GM19372 (cell line): Measurements from ENCODE around the gene MYO6.

ENCODE experiments used
- ATAC-seq: cut with Tn5 transposase; IDR thresholded peaks from one replicate; pipeline ENCODE4 v1.9.1; 2021; ENCODE audit warnings: mild to moderate bottlenecking, low read depth, moderate library complexity; ENCODE audit not compliant: unreplicated experiment

MYO6 gene

GRCh38 chr6:75819776-75820487 lies 70.9 kb downstream of the MYO6 start:
- no peak for ATAC-seq

- peak; percentile 86 for ATAC-seq
Measured at GRCh38 chr6:75824160-75824559, 75.1 kb downstream of the MYO6 start.

GRCh38 chr6:75827163-75827562 lies 78.1 kb downstream of the MYO6 start:
- ATAC-seq = no peak

- peak; percentile 58 for ATAC-seq
Measured at GRCh38 chr6:75830959-75831885, 82.2 kb downstream of the MYO6 start.

GRCh38 chr6:75834447-75834846 lies 85.4 kb downstream of the MYO6 start:
- ATAC-seq = no peak

GRCh38 chr6:75842191-75842590 lies 93.2 kb downstream of the MYO6 start:
- no peak for ATAC-seq

- ATAC-seq = no peak
Measured at GRCh38 chr6:75842732-75843131, 93.7 kb downstream of the MYO6 start.

GRCh38 chr6:75843396-75843795 lies 94.4 kb downstream of the MYO6 start:
- no peak for ATAC-seq

- no peak for ATAC-seq
Measured at GRCh38 chr6:75848274-75848673, 99.2 kb downstream of the MYO6 start.

- ATAC-seq = no peak
Measured at GRCh38 chr6:75849329-75850025, 100.4 kb downstream of the MYO6 start.

GRCh38 chr6:75850026-75850833 lies 101.2 kb downstream of the MYO6 start:
- no peak for ATAC-seq

- no peak for ATAC-seq
Measured at GRCh38 chr6:75852721-75853120, 103.7 kb downstream of the MYO6 start.

GRCh38 chr6:75853806-75854205 lies 104.8 kb downstream of the MYO6 start:
- no peak for ATAC-seq

- ATAC-seq = no peak
Measured at GRCh38 chr6:75855052-75855451, 106.0 kb downstream of the MYO6 start.

- ATAC-seq = no peak
Measured at GRCh38 chr6:75856902-75857301, 107.9 kb downstream of the MYO6 start.

GRCh38 chr6:75863001-75863400 lies 114.0 kb downstream of the MYO6 start:
- ATAC-seq = no peak

- no peak for ATAC-seq
Measured at GRCh38 chr6:75863784-75864183, 114.7 kb downstream of the MYO6 start.

GRCh38 chr6:75864446-75864845 lies 115.4 kb downstream of the MYO6 start:
- no peak for ATAC-seq

- ATAC-seq = no peak
Measured at GRCh38 chr6:75870389-75870788, 121.3 kb downstream of the MYO6 start.

GRCh38 chr6:75874224-75874623 lies 125.2 kb downstream of the MYO6 start:
- no peak for ATAC-seq
